Right lobe of liver (tissue), 4 donors: ENCODE measurements around the gene NUBP2.

Experiments
- POLR2A ChIP-seq: fragments of 450-650 bp; IDR thresholded peaks from one replicate; pipeline ENCODE4 v1.6.1; 2017; ENCODE audit warnings: antibody characterized with exemption, mild to moderate bottlenecking
- TF ChIP-seq, protein P1 (sequence below), 4 donors: fragments of 200-600 bp in 3 of 4; fragments of 450-650 bp in 1 of 4; IDR thresholded peaks; one replicate each; pipeline versions ENCODE4 v1.5.1 to v1.8.0; 2016 to 2022; ENCODE audit warnings: antibody characterized with exemption in 4 of 4, mild to moderate bottlenecking in 2 of 4
- donor health status: DM: no; HTN: no; CAD: no.
- donor health status: DM: no; HTN: no; CAD: no.
- donor health status: DM: no; HTN: yes; CAD: no.

DNA sequence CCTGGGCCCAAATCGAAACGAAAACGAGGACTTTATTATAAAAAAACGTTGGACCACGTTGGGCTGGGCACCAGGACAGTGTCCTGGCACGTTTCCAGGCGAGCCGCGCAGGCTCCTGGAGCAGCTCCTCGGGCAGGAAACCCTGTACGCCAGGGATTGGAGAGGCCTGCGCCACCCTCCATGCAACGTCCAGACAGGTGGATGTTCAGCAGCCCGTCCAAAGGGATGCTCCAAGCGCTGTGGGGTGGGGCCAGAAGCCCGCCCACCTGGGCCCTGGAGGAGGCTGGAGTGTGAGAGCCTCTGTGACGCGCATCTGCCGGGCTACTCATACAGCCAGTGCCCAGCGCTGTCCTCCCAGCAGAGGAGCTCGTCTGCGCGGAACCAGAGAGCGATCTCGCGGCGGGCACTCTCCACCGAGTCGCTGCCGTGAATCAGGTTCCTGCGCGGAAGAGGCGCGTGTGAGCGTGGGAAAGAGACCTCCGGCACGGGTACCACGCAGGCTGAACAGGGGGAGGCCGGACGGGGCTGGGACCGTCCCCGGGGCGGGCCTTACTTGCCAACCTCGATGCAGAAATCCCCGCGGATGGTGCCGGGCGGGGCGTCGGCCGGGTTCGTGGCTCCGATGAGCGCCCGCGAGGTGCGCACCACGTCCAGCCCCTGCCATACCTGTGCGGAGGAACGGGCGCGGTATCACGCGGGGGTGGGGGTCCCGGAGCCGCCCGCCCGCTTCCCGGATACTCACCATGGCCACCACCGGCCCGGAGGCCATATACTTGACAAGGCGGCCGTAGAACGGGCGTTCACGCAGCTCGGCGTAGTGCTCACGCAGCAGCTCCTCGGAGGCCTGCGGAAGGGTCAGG lies 12.2 kb upstream of the NUBP2 start:
- TF ChIP-seq, protein P1, sequence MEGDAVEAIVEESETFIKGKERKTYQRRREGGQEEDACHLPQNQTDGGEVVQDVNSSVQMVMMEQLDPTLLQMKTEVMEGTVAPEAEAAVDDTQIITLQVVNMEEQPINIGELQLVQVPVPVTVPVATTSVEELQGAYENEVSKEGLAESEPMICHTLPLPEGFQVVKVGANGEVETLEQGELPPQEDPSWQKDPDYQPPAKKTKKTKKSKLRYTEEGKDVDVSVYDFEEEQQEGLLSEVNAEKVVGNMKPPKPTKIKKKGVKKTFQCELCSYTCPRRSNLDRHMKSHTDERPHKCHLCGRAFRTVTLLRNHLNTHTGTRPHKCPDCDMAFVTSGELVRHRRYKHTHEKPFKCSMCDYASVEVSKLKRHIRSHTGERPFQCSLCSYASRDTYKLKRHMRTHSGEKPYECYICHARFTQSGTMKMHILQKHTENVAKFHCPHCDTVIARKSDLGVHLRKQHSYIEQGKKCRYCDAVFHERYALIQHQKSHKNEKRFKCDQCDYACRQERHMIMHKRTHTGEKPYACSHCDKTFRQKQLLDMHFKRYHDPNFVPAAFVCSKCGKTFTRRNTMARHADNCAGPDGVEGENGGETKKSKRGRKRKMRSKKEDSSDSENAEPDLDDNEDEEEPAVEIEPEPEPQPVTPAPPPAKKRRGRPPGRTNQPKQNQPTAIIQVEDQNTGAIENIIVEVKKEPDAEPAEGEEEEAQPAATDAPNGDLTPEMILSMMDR (IDR thresholded peaks at IDR 0.05) = no peak
- TF ChIP-seq POLR2A = no peak
